HL-60 (cell line): ENCODE results near the gene IGFBP2.

Experiments
- DNase-seq, 2 experiments: peaks; one replicate each; pipeline ENCODE4 v3.0.0-alpha.2; 2010 to 2020; ENCODE audit warnings: low read depth in 1 of 2, low spot score in 1 of 2
- H3K27ac ChIP-seq: fragments of 250-450 bp; sonication (Bioruptor Pico); replicated peaks from 2 replicates; pipeline ENCODE4 v1.5.1; 2020; ENCODE audit warnings: mild to moderate bottlenecking, moderate library complexity
- H3K27me3 ChIP-seq: fragments of 250-450 bp; sonication (Bioruptor Pico); 2 replicates; pipeline ENCODE4 v1.5.1; 2021; ENCODE audit warnings: mild to moderate bottlenecking, moderate library complexity; ENCODE audit not compliant: insufficient read depth, poor library complexity, severe bottlenecking
- H3K4me3 ChIP-seq: replicated peaks from 2 replicates; pipeline ENCODE4 v1.5.1; 2011; ENCODE audit warnings: mild to moderate bottlenecking, control low read depth, low read length; ENCODE audit not compliant: insufficient read depth
- CTCF ChIP-seq: IDR thresholded peaks from one replicate; pipeline ENCODE4 v1.5.1; 2011; ENCODE audit warnings: low read length, control low read depth, inconsistent platforms; ENCODE audit not compliant: insufficient read depth
- GABPA ChIP-seq: IDR thresholded peaks from 2 replicates; pipeline ENCODE4 v1.6.1; 2012; ENCODE audit warnings: low read depth
- POLR2AphosphoS5 ChIP-seq: IDR thresholded peaks from 2 replicates; pipeline ENCODE4 v1.6.1; 2012; ENCODE audit warnings: low read depth
- REST ChIP-seq: IDR thresholded peaks from 2 replicates; pipeline ENCODE4 v1.6.1; 2012; ENCODE audit warnings: low read depth; ENCODE audit not compliant: insufficient replicate concordance
- SPI1 ChIP-seq: IDR thresholded peaks from 2 replicates; pipeline ENCODE4 v1.6.1; 2012; ENCODE audit warnings: low read depth, mild to moderate bottlenecking, borderline replicate concordance

IGFBP2 gene

GRCh38 chr2:216680951-216681629, 47.9 kb downstream of the IGFBP2 start:
- no peak for TF ChIP-seq REST
- no peak for TF ChIP-seq CTCF
- H3K27me3 ChIP-seq: no peaks in the 10 kb centered on the region
- no peak for DNase-seq
- no peak overlapping the region for H3K27ac ChIP-seq
- no peak overlapping the region for H3K4me3 ChIP-seq

GRCh38 chr2:216681683-216682082, 48.5 kb downstream of the IGFBP2 start:
- DNase-seq: no peak

GRCh38 chr2:216683846-216684245, 50.6 kb downstream of the IGFBP2 start:
- Histone ChIP-seq H3K27ac (no peak overlapping the region), H3K27me3 (no peaks in the 10 kb centered on the region), H3K4me3 (no peak overlapping the region)
- peak; percentile 73; the same call in 1 of the 2 replicates for TF ChIP-seq POLR2AphosphoS5
- TF ChIP-seq CTCF: no peak
- peak; percentile 93 to 98 for DNase-seq

More at GRCh38 chr2:216681683-216682082, 48.5 kb downstream of the IGFBP2 start:
- Histone ChIP-seq H3K4me3 (no peak overlapping the region), H3K27ac (no peak overlapping the region), H3K27me3 (no peaks in the 10 kb centered on the region)
- TF ChIP-seq POLR2AphosphoS5 (no peak), CTCF (no peak), GABPA (no peak)

GRCh38 chr2:216685327-216685875, 52.2 kb downstream of the IGFBP2 start:
- no peak for DNase-seq
- Histone ChIP-seq H3K4me3 (no peak overlapping the region), H3K27me3 (peaks cover 11% of the 10 kb centered on the region), H3K27ac (no peak overlapping the region)
- no peak for TF ChIP-seq SPI1
- TF ChIP-seq CTCF: no peak
- TF ChIP-seq GABPA: no peak
- no peak for TF ChIP-seq POLR2AphosphoS5
- TF ChIP-seq REST: no peak
